OCI-LY7 (cell line): Measurements from ENCODE around the gene STN1. TPM values are rescaled to one million over a fixed set of nuclear protein-coding genes. Genes with fewer than 3 reads are reported as not detected.

Experiments
- BruUV-seq: library from RNA; stranded (reverse); fragments of 400-500 nt; replicated peaks from 2 replicates; lab custom pipeline; 2021; lab: Mats Ljungman, UMichigan
- CTCF ChIA-PET: fragments of 300-600 bp; sonication (Branson Sonifier 250); formaldehyde crosslinking; loops from one replicate; lab custom pipeline; 2022; ENCODE audit warnings: antibody characterized with exemption; ENCODE audit not compliant: unreplicated experiment; lab: Charles Lee
- POLR2A ChIA-PET: fragments of 300-600 bp; sonication (Branson Sonifier 250); formaldehyde crosslinking; loops from one replicate; lab custom pipeline; 2022; ENCODE audit warnings: antibody characterized with exemption; lab: Charles Lee
- DNase-seq: peaks from one replicate; pipeline ENCODE4 v3.0.0-alpha.2; 2015; ENCODE audit warnings: low spot score
- H2AFZ ChIP-seq: fragments of 200-600 bp; sonication (generic), shearing (Covaris generic); 2 replicates; pipeline ENCODE4 v1.6.1; 2014; ENCODE audit warnings: mild to moderate bottlenecking, antibody characterized with exemption, low read length, moderate library complexity
- H3K27ac ChIP-seq: fragments of 200-600 bp; sonication (generic); 2 replicates; pipeline ENCODE4 v1.5.1; 2014; ENCODE audit warnings: mixed run types, low read depth, mild to moderate bottlenecking, moderate library complexity, low read length, inconsistent platforms; ENCODE audit not compliant: poor library complexity, severe bottlenecking
- H3K36me3 ChIP-seq: fragments of 200-600 bp; sonication (generic); 2 replicates; pipeline ENCODE4 v1.6.1; 2014; ENCODE audit warnings: mild to moderate bottlenecking, antibody characterized with exemption, low read length, moderate library complexity, mixed read lengths; ENCODE audit not compliant: insufficient read depth
- H3K4me1 ChIP-seq: fragments of 200-600 bp; sonication (generic); 2 replicates; pipeline ENCODE4 v1.5.1; 2014; ENCODE audit warnings: mild to moderate bottlenecking, low read length; ENCODE audit not compliant: insufficient read depth, poor library complexity, severe bottlenecking
- H3K4me2 ChIP-seq: fragments of 200-600 bp; sonication (generic); 2 replicates; pipeline ENCODE4 v1.6.1; 2014; ENCODE audit warnings: mild to moderate bottlenecking, low read length
- H3K4me3 ChIP-seq: fragments of 200-600 bp; sonication (generic); 2 replicates; pipeline ENCODE4 v1.5.1; 2014; ENCODE audit warnings: mild to moderate bottlenecking, low read depth, low read length; ENCODE audit not compliant: poor library complexity, severe bottlenecking
- H3K79me2 ChIP-seq: fragments of 200-600 bp; sonication (generic); 2 replicates; pipeline ENCODE4 v1.6.1; 2016; ENCODE audit warnings: low read depth, mild to moderate bottlenecking, low read length, moderate library complexity, mixed read lengths; ENCODE audit not compliant: insufficient read depth
- H3K9me2 ChIP-seq: fragments of 200-600 bp; sonication (generic); 2 replicates; pipeline ENCODE4 v1.6.1; 2016; ENCODE audit warnings: mild to moderate bottlenecking, low read length, mixed read lengths; ENCODE audit not compliant: insufficient read depth
- H3K9me3 ChIP-seq: fragments of 200-600 bp; sonication (generic); 2 replicates; pipeline ENCODE4 v1.6.1; 2014; ENCODE audit warnings: mild to moderate bottlenecking, mixed run types, low read length, mixed read lengths
- H4K20me1 ChIP-seq: fragments of 200-600 bp; sonication (generic); 2 replicates; pipeline ENCODE4 v1.6.1; 2014; ENCODE audit warnings: mild to moderate bottlenecking, antibody characterized with exemption, low read length, moderate library complexity, mixed read lengths; ENCODE audit not compliant: insufficient read depth
- CTCF ChIP-seq: fragments of 200-600 bp; sonication (generic); conservative IDR thresholded peaks from 2 replicates; pipeline ENCODE4 v1.5.1; 2014; ENCODE audit warnings: mild to moderate bottlenecking, antibody characterized with exemption, low read length, moderate library complexity, mixed read lengths
- EZH2phosphoT487 ChIP-seq: fragments of 200-600 bp; sonication (generic); IDR thresholded peaks from 2 replicates; pipeline ENCODE4 v1.6.1; 2018; ENCODE audit warnings: low read depth, borderline replicate concordance, mild to moderate bottlenecking, mixed run types, antibody characterized with exemption, low read length, moderate library complexity, mixed read lengths
- intact Hi-C: fragments of 100-400 bp; cut with micrococcal nuclease; formaldehyde crosslinking; loops from one replicate; pipeline ENCODE4 v1.10.0; 2022; ENCODE audit not compliant: unreplicated experiment
- total RNA-seq, 2 experiments: library from RNA; depleted of rRNA in 1 of 2; stranded (reverse); fragments of >200 nt in 1 of 2; shearing (Covaris generic) in 1 of 2; gene quantifications; 2 replicates each; pipeline ENCODE4 v1.2.3, GENCODE V29; 2014 to 2022

Gene STN1
- total RNA-seq, 2 experiments from 2014 or later, result 19.5 to 24.5 TPM

GRCh38 chr10:103926722-103927319 lies 8.8 kb upstream of the STN1 start:
- POLR2A ChIA-PET, result interaction anchor here (0.7 to 1.2 kb wide), 2 partner anchors 32 to 34 kb away, joined by 3 to 6 read pairs; no protein-coding TSS in a partner anchor
- no peaks in the 10 kb centered on the region for H3K9me2 ChIP-seq
- DNase-seq, result no peak
- no peaks in the 10 kb centered on the region for H4K20me1 ChIP-seq
- TF ChIP-seq EZH2phosphoT487, result no peak
- no peak for TF ChIP-seq CTCF
- H3K36me3 ChIP-seq, result no peaks in the 10 kb centered on the region
- CTCF ChIA-PET, result no interaction called here
- H3K4me2 ChIP-seq, result no peak overlapping the region
- H3K4me3 ChIP-seq, result no peak overlapping the region
- no TSS peak for BruUV-seq
- no peaks in the 10 kb centered on the region for H3K9me3 ChIP-seq
- no peak overlapping the region for H2AFZ ChIP-seq
- no peak overlapping the region for H3K27ac ChIP-seq
- H3K79me2 ChIP-seq, result no peaks in the 10 kb centered on the region
- intact Hi-C loops, result no loop called here
- no peaks in the 10 kb centered on the region for H3K4me1 ChIP-seq

DNA sequence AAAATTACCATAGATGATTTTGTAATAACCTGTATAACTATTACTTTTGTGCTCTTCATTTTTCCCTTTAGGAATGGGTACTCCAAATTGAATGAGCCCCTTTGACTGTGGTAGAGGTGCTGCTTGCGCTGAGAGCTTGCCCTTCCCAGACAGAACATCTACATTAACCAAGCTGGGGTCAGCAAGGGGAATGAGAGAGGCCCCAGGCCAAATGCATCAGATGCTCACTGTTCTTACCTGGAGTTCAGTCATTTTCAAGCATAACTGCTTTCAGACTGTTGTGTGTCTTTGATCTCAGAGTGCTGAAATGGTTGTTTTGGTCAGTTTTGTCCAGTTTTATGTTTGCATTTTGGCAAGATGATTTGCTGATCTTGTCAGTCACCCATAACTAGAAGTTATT lies 7.6 kb upstream of the STN1 start:
- Histone ChIP-seq H3K9me2 (no peaks in the 10 kb centered on the region), H3K9me3 (no peaks in the 10 kb centered on the region), H3K4me3 (no peak overlapping the region), H3K79me2 (no peaks in the 10 kb centered on the region), H3K27ac (no peak overlapping the region), H3K36me3 (no peaks in the 10 kb centered on the region), H4K20me1 (no peaks in the 10 kb centered on the region), H2AFZ (no peak overlapping the region), H3K4me2 (no peak overlapping the region), H3K4me1 (no peaks in the 10 kb centered on the region)
- ChIA-PET POLR2A (interaction anchor here (0.6 kb wide), 1 partner anchor 880 kb away, joined by 3 read pairs; no protein-coding TSS in a partner anchor), CTCF (no interaction called here)
- intact Hi-C loops, result no loop called here
- BruUV-seq, result no TSS peak
- DNase-seq, result no peak
- TF ChIP-seq EZH2phosphoT487 (no peak), CTCF (no peak)

- Histone ChIP-seq H3K9me3 (no peaks in the 10 kb centered on the region), H3K4me2 (no peak overlapping the region)
Measured at GRCh38 chr10:103923502-103923901, 5.5 kb upstream of the STN1 start.

More at GRCh38 chr10:103923502-103923901, 5.5 kb upstream of the STN1 start:
- no peaks in the 10 kb centered on the region for H3K79me2 ChIP-seq
- intact Hi-C loops, result no loop called here
- no TSS peak for BruUV-seq
- ChIA-PET CTCF (no interaction called here), POLR2A (no interaction called here)
- no peak overlapping the region for H3K4me3 ChIP-seq
- no peaks in the 10 kb centered on the region for H3K36me3 ChIP-seq
- H4K20me1 ChIP-seq, result no peaks in the 10 kb centered on the region
- H2AFZ ChIP-seq, result no peak overlapping the region
- TF ChIP-seq EZH2phosphoT487 (no peak), CTCF (no peak)
- no peaks in the 10 kb centered on the region for H3K9me2 ChIP-seq
- DNase-seq, result no peak
- no peak overlapping the region for H3K27ac ChIP-seq
- peaks cover 6% of the 10 kb centered on the region for H3K4me1 ChIP-seq
